NCI-H187 (cell line): ENCODE measurements around the gene PRKCA.

ENCODE experiments used
- DNase-seq, 2 experiments: peaks; one replicate each; lab custom pipeline; 2025; lab: John Stamatoyannopoulos, UW

PRKCA gene

DNA sequence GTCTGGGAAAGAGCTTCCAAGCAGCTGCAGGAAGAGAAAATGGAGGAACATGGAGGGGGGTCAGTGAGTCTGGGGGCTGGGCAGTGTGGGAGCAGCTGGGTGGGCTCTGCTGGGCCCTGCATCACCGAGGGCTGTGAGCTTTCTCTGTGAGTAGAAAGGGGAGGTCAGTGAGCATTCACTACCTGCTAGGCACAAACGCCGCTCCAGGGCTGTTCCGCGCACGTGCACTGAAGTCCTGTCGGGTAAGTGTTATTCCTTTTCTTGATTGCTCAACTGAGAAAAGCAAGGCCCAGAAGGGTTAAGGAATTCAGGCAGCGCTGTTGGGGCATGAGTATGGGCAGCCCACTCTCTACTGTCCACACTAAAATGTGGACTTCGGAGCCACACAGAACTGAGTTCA, 537.2 kb downstream of the PRKCA start:
- no peak for DNase-seq

DNA sequence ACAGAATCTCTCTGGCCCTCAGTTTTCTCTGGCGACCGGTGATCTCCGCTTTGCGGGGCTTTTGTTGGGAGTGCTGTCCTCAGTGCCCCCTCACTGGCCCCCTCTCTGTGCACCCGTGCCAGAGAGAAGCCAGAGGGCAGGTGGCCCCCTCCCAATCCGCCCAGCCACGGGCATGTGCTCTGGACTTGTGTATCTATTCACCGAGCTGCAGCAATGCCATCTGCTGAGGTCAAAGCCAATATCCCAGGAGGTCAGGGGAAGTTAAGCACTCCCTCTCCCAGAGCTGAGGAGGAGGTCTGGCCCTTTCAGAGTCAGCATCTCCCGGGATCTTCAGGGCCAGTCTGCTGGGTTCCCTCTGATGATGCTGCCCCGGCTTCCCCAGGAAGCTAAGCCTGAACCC, 537.6 kb downstream of the PRKCA start:
- no peak for DNase-seq

DNA sequence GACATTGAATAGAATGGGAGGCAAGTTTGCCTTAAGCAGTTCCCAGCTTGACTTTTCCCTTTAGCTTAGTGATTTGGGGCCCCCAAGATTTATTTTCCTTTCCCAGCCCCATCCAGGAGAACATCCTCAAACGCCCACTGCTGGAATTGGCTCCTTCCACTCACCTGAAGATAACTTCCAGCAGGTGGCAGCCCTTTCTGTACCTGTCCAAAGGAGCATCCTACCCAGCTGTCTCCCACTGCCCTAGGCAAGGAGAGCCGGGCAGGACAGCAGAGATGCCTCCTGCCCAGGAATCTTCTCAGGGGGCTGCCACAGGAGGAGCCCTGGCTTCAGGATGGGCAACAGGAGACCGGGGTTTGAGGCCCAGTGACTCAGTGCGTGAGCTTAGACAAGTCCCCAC, 538.9 kb downstream of the PRKCA start:
- DNase-seq = no peak

DNA sequence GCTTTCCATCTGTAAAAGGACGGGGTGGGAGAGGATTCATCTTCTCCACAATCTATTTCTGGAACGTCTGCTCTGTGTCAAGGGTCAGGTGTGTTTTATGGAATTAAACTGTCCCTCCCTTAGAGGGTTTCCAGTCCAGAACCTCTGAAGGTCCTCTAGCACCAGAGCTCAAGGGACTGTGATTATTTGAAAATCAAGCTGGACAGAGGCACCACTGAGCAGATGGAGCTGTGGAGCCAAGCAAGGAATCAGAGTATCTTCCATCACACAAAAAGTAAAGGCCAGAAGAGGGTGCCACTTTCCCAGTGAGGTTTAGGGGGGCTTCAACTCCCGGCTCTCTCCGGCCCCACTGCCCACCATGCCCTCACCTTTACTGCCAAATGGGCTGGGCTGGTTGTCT, 539.3 kb downstream of the PRKCA start:
- DNase-seq = no peak

DNA sequence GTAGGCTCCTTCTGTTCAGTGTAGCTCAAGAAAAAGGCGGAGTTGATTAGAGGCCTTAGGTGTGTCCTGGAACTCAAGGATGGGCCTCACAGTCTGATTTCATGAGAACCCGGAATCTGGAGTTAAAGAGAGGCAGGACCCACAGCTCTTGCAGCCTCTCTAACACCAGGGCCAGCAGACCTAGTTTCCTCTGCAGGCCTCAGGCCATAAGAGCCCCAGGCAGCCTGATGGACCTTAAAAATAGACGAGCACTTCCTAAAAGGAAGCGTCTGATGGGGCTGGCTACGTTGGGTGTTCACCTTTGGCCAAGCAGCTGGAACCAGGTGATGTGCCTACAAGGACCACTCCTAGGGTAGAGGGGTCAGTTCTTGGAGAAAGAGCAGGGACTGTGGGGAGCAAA, 540.1 kb downstream of the PRKCA start:
- no peak for DNase-seq

DNA sequence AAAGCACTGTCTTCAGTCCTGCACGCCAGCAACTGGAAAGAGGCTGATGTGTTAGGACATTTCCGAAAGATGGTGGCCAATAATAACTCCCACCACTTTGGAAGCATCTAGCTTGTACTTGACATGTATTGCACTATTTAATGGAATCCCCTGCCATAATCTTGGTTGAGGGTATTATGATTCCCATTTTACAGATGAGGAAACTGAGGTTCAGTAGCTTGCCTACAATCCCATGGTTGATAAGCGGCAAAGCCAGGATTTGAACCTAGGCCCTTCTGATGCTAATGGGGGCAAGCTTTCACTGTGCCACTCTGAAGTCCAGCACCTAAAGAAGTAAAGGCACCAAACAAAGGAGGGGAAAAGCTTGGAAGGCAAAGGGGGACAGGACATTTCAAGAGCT, 540.5 kb downstream of the PRKCA start:
- no peak for DNase-seq

DNA sequence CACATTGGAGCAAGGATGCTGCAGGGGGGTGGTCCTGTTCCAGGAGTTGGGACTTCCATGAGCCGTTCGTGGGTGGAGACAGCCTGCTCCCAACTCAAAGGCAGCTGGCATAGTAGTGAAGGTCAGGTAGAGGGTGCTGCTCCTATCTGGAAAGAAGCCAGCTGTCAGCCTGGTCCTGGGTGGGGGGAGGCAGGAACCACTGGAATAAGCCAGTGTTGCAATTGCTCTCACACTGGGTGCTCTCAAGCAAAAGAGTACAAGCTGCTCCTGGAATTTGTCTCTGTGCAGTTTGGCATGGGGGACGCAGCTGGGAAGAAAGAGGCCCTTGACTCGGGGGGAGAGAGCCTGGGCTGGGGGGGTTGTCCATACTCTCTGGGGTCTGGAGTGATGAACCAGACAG, 541.2 kb downstream of the PRKCA start:
- DNase-seq = no peak

DNA sequence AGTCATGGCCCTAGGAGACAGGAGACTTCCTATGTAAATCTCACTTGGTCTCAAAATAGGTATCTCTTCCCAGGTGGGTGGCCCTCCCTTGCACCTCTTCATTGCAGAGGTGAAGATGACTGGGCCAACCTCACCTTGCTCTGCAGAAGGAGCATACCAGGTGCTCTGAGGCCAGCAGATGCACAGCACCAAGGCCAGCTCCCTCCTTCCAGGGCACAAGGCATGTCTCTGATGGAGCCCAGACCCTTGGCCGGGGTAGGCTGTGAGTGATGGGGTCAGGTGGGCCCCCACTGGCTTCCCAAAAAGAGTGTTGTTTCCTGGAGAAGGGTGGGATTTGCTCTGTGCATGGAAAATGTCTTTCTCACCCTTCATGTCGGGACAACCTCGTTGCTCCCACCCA, 545.3 kb downstream of the PRKCA start:
- no peak for DNase-seq

DNA sequence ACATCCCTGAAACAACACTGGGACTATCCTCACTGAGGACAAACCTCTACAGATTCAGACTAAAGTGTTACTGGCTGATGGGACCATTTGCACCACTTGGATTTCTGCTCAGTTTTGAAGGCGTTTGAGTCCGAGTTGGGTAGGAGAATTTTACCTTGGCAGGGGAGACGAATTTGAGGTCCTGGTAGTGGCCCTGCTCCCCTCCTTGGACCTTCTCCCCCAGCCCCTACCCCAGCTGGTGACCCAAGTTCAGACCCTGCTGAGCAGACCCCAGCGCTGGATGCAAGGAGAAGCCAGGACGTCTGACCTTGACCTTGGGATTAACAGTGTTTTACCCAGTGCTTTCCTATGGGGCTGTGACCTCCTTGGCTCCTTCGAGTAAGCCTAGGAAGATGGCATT, 546.1 kb downstream of the PRKCA start:
- no peak for DNase-seq

DNA sequence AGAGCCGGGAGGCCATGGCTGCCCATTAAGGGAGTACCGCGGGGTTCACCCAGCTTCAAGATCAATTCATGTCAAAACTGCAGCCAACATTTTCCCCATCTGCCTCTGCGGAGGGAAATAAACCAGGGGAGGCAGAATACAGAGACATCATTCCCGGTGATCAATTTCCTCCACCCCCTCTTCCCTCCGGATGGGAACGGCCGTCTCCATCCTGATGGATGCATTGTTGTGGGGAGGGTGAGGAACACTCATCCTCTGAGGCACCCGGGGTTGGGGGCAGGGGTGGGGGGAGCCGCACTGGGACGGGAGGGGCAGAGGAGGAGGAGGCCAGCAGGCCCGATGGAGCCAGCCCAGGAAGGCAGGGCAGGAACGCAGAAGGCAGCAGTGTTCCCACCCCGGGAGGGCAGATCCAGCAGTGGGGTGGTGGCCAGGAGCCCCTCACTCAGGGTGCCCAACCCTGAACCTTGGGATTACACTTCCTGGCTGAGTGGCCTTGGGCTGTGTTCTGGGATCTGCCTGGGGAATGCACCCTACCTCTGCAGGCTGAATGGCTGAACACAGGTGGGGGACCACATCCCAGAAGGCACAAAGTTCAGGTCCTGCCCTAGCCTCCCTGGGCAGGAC, 546.7 kb downstream of the PRKCA start:
- no peak for DNase-seq

DNA sequence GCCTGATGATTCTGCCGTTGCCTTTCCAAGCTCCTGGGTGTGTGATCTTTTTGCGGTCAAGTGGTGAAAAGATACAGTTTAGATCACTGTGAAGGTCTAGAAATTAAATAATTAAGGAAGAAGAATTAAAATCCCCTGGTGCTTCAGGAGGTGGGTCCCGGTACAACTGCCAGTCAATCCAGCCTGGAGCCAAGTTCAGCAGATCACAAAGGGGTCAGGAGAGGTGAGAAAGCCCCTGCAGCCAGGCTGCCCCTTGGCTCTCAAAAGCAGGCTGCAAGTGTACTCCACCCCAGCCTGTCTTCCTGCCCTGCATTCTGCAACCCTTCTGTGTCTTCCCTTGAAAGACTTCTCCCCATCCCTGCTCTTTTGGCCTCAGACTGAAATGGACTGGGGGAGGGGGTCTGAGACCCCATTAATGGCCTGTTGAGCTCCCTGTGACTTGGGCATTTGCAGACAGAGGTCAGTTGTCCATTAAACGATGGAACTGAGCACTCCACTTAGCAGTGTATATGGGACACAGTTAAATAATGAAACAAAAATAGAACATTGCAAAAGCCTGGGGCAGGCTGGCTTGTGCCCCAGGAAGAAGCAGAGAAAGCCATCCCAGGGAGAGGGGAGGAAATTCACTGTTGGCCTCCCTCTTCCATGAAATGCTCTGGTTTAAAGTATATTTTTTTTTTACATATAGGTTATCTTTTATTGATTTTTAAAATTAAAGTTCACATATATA, 547.6 kb downstream of the PRKCA start:
- DNase-seq = no peak

DNA sequence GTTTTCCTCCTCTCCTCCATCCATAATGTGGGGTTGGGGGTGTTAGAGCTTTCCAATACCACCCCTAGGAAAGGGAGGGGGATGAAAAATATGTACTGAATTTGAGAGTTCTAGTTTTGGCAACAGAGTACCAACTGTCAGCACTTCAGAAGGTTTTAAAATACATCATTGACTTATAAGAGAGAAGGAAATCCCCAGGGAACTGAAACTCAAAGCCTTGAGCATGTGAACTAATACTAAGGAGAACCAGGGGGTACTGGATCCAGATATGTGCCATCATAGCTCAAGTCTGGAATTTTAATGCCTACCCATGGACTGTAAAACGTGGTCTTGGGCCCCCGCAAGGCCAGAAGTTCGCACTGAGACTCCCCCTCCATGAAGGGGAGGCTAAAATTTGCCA, 548.3 kb downstream of the PRKCA start:
- DNase-seq = no peak

DNA sequence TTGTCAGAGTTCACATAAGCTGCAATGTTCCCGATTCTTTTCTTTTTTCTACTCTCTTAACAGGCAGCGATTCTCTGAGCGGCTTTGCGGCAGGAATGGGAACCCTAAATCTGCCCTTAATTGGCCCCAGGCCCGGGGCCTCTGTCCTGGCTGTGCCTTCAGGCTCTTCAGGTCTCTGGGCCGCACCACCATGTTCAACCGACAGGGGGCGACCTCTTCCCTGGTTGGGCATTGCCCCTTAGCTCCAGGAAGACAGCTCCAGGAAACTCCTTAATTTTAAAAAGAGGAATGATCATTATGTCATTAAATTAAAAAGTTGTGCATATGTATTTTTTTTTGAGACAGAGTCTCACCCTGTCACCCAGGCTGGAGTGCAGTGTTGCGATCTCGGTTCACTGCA, 552.8 kb downstream of the PRKCA start:
- DNase-seq = no peak

DNA sequence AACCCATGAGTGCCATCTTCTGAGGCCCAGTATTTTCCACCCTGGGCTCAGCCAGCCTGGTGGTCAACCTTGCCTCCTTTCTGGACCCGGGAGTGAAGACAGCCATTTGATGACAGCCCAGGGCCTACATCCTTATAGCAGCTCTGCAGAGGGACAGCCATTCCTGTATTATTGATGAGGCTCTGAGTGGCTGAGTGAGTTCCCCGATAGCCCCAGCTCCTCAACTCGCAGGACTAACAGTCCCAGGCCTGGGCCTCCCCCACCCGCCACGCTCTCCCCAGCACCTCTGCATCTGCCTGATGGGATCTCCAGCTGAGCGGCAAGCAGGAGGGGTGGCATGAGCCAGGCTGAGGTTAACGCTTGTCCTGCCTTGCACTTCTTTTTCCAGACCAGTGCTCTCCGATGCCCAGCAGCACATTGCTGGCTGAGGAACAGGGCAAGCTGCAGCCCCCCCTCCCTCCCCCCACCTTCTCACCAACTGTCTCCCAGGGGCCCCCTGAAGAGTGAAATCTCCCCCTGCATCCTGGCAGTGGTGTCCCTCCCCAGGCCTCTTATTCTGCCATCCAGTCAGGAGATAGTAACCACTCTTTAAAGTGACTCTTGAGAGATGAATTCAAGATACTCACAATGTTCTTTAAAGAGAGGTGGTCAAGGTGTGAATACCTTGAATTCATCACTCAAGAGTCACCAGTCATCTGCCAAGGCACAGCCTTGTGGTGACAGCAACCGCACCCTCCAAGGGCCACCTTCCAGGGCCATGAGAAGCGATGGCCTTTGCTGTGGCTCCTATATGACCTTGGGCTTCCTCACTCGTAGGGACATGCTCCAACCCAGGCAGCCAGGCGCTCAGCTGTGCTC, 556.0 kb downstream of the PRKCA start:
- DNase-seq = no peak

DNA sequence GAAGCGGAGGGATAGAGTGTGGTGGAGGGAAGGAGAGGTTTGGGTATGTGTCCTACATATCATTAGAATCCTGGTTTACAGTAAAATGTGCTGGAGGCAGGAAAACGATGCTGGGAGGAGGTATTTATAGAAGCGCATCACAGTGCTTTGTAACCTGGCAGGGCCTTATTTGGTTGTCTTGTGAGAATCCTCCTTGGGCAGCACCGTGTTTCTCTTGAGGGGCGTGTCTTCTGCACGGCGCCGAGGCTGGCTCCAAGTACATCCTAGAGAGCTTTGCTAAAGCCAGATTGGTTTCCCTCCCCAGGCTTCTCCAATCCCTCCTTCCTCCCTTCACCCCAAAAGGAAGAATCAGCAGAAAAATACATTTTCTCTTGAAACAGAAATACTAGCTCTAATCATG, 556.9 kb downstream of the PRKCA start:
- DNase-seq = no peak

DNA sequence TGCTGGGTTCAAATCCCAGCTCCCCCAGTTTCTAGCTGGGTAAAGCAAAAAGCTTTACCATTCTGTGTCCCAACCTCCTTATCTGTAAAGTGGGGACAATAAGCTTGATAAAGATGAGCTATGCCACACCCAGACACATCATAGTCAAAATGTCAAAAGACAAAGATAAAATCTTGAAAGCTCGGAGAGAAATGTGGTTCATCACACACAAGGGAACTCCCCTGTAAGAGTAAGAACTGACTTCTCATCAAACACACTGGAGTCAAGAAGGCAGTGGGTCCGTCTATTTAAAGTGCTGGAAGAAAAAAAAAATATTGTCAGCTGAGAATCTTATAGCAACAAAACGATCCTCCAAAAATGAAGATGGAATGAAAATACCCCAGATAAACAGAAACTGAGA, 557.8 kb downstream of the PRKCA start:
- DNase-seq = no peak
